Endothelial cell of umbilical vein (primary cell): ENCODE results near the gene TUB. TPM values are rescaled to one million over a fixed set of nuclear protein-coding genes. Genes with fewer than 3 reads are reported as not detected.

ENCODE experiments used
- BruUV-seq: library from RNA; stranded (reverse); fragments of 400-500 nt; replicated peaks from 2 replicates; lab custom pipeline; 2021; lab: Mats Ljungman, UMichigan
- CTCF ChIA-PET: fragments of 300-600, 350-600 bp; sonication (Branson Sonifier 250); formaldehyde crosslinking; loops from one replicate; lab custom pipeline; 2021; ENCODE audit warnings: antibody characterized with exemption, inconsistent platforms; lab: Charles Lee
- POLR2A ChIA-PET: fragments of 300-600, 350-600 bp; sonication (Branson Sonifier 250); formaldehyde crosslinking; loops from one replicate; lab custom pipeline; 2021; ENCODE audit warnings: antibody characterized with exemption, inconsistent platforms; lab: Charles Lee
- DNase-seq: peaks from one replicate; pipeline ENCODE4 v3.0.0-alpha.2; 2011; ENCODE audit warnings: low read depth, low spot score
- FAIRE-seq: peaks from 2 replicates; lab custom pipeline; 2011; peaks lifted over from hg19 to GRCh38; lab: Jason Lieb, UNC
- H2AFZ ChIP-seq: 2 replicates; pipeline ENCODE4 v1.6.0; 2012; ENCODE audit warnings: low read depth, low read length, control low read depth, inconsistent platforms
- H3K27ac ChIP-seq: 2 replicates; pipeline ENCODE4 v1.5.1; 2011; ENCODE audit warnings: low read depth, mild to moderate bottlenecking, control low read depth, low read length, moderate library complexity; ENCODE audit not compliant: insufficient read depth
- H3K27me3 ChIP-seq, 2 experiments: 2 replicates each; pipeline versions ENCODE4 v1.6.0 to v1.6.1; 2011; ENCODE audit warnings: low read length in 2 of 2, mixed read lengths in 1 of 2; ENCODE audit not compliant: control insufficient read depth in 2 of 2, insufficient read depth in 2 of 2
- H3K36me3 ChIP-seq, 2 experiments: 2 replicates in 1 of 2; 3 replicates in 1 of 2; pipeline ENCODE4 v1.5.1; 2011; ENCODE audit warnings: low read length in 2 of 2, mild to moderate bottlenecking in 1 of 2, moderate library complexity in 1 of 2; ENCODE audit not compliant: control insufficient read depth in 2 of 2, insufficient read depth in 2 of 2; ENCODE audit errors: extremely low read depth in 1 of 2
- H3K4me1 ChIP-seq: 3 replicates; pipeline ENCODE4 v1.5.1; 2011; ENCODE audit warnings: mild to moderate bottlenecking, low read length; ENCODE audit not compliant: control insufficient read depth, insufficient read depth; ENCODE audit errors: extremely low read depth
- H3K4me2 ChIP-seq: 2 replicates; pipeline ENCODE4 v1.6.1; 2011; ENCODE audit warnings: low read length, control low read depth, mixed read lengths; ENCODE audit not compliant: insufficient read depth
- H3K4me3 ChIP-seq, 3 experiments: fragments of 200-600 bp in 1 of 3; sonication (generic), shearing (Covaris generic) in 1 of 3; replicated peaks in 1 of 3; 2 replicates each; pipeline ENCODE4 v1.5.1; 2011 to 2016; ENCODE audit warnings: control low read depth in 3 of 3, low read length in 3 of 3, mild to moderate bottlenecking in 2 of 3, inconsistent platforms in 1 of 3, low read depth in 1 of 3, moderate library complexity in 1 of 3; ENCODE audit not compliant: insufficient read depth in 1 of 3
- H3K79me2 ChIP-seq: 2 replicates; pipeline ENCODE4 v1.6.0; 2012; ENCODE audit warnings: low read length, inconsistent platforms; ENCODE audit not compliant: control insufficient read depth, insufficient read depth
- H3K9ac ChIP-seq: replicated peaks from 2 replicates; pipeline ENCODE3; 2011; ENCODE audit warnings: low read length, control low read depth; ENCODE audit not compliant: insufficient read depth; ENCODE audit errors: extremely low read depth
- H3K9me1 ChIP-seq: replicated peaks from 3 replicates; pipeline ENCODE4 v1.6.0; 2011; ENCODE audit warnings: mild to moderate bottlenecking, low read length; ENCODE audit not compliant: control insufficient read depth, insufficient read depth; ENCODE audit errors: extremely low read depth
- H3K9me3 ChIP-seq: replicated peaks from 2 replicates; pipeline ENCODE4 v1.5.1; 2012; ENCODE audit warnings: low read length, inconsistent platforms; ENCODE audit not compliant: control insufficient read depth, insufficient read depth
- H4K20me1 ChIP-seq: replicated peaks from 2 replicates; pipeline ENCODE3; 2011; ENCODE audit warnings: mild to moderate bottlenecking, low read length; ENCODE audit not compliant: control insufficient read depth, insufficient read depth; ENCODE audit errors: extremely low read depth
- EZH2 ChIP-seq: IDR thresholded peaks from 2 replicates; pipeline ENCODE4 v1.6.1; 2012; ENCODE audit warnings: borderline replicate concordance, low read depth, mild to moderate bottlenecking, moderate library complexity, low read length, inconsistent platforms; ENCODE audit not compliant: severe bottlenecking
- FOS ChIP-seq: IDR thresholded peaks from 2 replicates; pipeline ENCODE4 v1.6.1; 2011; ENCODE audit warnings: mild to moderate bottlenecking, low read length, moderate library complexity, borderline replicate concordance; ENCODE audit not compliant: insufficient read depth
- GATA2 ChIP-seq: IDR thresholded peaks from 2 replicates; pipeline ENCODE4 v1.7.0; 2011; ENCODE audit warnings: low read depth, mild to moderate bottlenecking, moderate library complexity, mixed read lengths, low read length; ENCODE audit not compliant: insufficient read length, insufficient read depth
- JUN ChIP-seq: IDR thresholded peaks from 2 replicates; pipeline ENCODE4 v1.6.1; 2011; ENCODE audit warnings: borderline replicate concordance, low read depth; ENCODE audit not compliant: insufficient read length, insufficient read depth
- MAX ChIP-seq: IDR thresholded peaks from 2 replicates; pipeline ENCODE4 v1.6.1; 2011; ENCODE audit not compliant: insufficient read depth, insufficient read length
- MYC ChIP-seq: IDR thresholded peaks from one replicate; pipeline ENCODE4 v1.6.1; 2011; ENCODE audit warnings: mild to moderate bottlenecking, low read depth, low read length
- POLR2A ChIP-seq: IDR thresholded peaks from 2 replicates; pipeline ENCODE4 v1.6.1; 2012; ENCODE audit warnings: low read depth, mild to moderate bottlenecking, control low read depth, low read length
- POLR2AphosphoS5 ChIP-seq: IDR thresholded peaks from 2 replicates; pipeline ENCODE4 v1.6.1; 2012; ENCODE audit warnings: low read depth, mild to moderate bottlenecking, control low read depth, low read length, moderate library complexity; ENCODE audit not compliant: insufficient read depth
- dilution Hi-C: fragments of 300-500 bp; cut with MboI; formaldehyde crosslinking; loops from one replicate; pipeline ENCODE4 v1.15.0; 2019; ENCODE audit warnings: low sequenced_read_pairs; ENCODE audit not compliant: extremely low pct_ligation_motif_present
- intact Hi-C: fragments of 100-400 bp; cut with micrococcal nuclease; formaldehyde crosslinking; loops from one replicate; pipeline ENCODE4 v1.10.0; 2022
- polyA plus RNA-seq, 4 experiments: library from polyadenylated mRNA; depleted of rRNA in 3 of 4; stranded (reverse) in 3 of 4; unstranded in 1 of 4; fragments of >200 nt; gene quantifications; 2 replicates each; pipeline versions ENCODE4 v1.2.1 to v1.2.3, GENCODE V29; 2011 to 2012; ENCODE audit warnings: missing spikeins in 1 of 4
- total RNA-seq: library from RNA; stranded (reverse); gene quantifications from 2 replicates; pipeline ENCODE4 v1.2.3, GENCODE V29; 2021
- TF ChIP-seq, protein P1 (sequence below), 2 donors: IDR thresholded peaks; 1 replicate in 1 of 2; 2 replicates in 1 of 2; pipeline ENCODE4 v1.5.1; 2011; ENCODE audit warnings: low read length in 2 of 2, mild to moderate bottlenecking in 2 of 2, moderate library complexity in 2 of 2, control low read depth in 1 of 2, inconsistent platforms in 1 of 2, low read depth in 1 of 2; ENCODE audit not compliant: insufficient read depth in 1 of 2; ENCODE audit errors: extremely low read depth in 1 of 2

TUB gene
- total and polyA plus RNA-seq, 2 donors (not counting 3 experiments of a cell fraction or from before 2014, with no cell fraction given) = 2.3 to 3.9 TPM

DNA sequence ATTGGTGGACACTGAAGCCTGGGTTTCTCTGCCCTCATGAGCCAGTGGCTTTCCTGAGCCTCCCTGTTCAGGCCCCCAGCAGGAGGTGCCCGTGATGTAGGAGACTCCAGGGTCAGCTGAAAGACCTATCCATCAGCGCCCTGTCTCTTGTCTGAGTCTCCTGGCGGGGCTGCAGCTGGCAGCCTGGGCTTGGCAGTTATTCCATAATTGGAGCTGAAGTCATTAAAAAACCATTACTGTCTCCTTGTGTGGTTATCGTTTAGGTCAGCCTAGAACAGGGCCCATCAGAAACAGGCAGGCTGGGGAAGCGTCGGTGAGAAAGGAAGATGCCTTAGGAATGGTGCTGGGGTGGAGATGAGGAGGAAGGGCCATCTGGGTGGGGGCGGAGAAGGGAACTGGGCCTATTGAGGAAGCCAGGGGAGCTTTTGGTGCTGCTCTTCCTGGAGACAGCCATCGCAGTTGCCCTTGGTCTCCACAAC, 5.0 kb downstream of the TUB start:
- Histone ChIP-seq H3K79me2 (no peaks in the 10 kb centered on the region), H3K27me3 (no peaks in the 10 kb centered on the region), H3K4me3 (no peak overlapping the region), H3K9me3 (no peaks in the 10 kb centered on the region), H2AFZ (no peak overlapping the region), H3K4me1 (peaks cover 6% of the 10 kb centered on the region), H3K9ac (no peak overlapping the region), H3K9me1 (no peaks in the 10 kb centered on the region), H4K20me1 (no peaks in the 10 kb centered on the region), H3K27ac (no peak overlapping the region), H3K4me2 (no peak overlapping the region), H3K36me3 (no peaks in the 10 kb centered on the region)
- CTCF ChIA-PET = interaction anchor here (1.3 to 20.3 kb wide), 4 partner anchors 13 to 78 kb away, joined by 3 to 822 read pairs (median 48); no protein-coding TSS in a partner anchor
- POLR2A ChIA-PET = no interaction called here
- TF ChIP-seq MAX (no peak), GATA2 (no peak), POLR2AphosphoS5 (no peak), EZH2 (no peak), MYC (no peak), FOS (no peak), JUN (no peak), POLR2A (no peak)
- TF ChIP-seq, protein P1, sequence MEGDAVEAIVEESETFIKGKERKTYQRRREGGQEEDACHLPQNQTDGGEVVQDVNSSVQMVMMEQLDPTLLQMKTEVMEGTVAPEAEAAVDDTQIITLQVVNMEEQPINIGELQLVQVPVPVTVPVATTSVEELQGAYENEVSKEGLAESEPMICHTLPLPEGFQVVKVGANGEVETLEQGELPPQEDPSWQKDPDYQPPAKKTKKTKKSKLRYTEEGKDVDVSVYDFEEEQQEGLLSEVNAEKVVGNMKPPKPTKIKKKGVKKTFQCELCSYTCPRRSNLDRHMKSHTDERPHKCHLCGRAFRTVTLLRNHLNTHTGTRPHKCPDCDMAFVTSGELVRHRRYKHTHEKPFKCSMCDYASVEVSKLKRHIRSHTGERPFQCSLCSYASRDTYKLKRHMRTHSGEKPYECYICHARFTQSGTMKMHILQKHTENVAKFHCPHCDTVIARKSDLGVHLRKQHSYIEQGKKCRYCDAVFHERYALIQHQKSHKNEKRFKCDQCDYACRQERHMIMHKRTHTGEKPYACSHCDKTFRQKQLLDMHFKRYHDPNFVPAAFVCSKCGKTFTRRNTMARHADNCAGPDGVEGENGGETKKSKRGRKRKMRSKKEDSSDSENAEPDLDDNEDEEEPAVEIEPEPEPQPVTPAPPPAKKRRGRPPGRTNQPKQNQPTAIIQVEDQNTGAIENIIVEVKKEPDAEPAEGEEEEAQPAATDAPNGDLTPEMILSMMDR (IDR thresholded peaks at IDR 0.05; ENCODE audit: extremely low read depth in 1 of 2, insufficient read depth in 1 of 2, low read depth in 1 of 2, low read length in 2 of 2) = no peak
- intact Hi-C loops = no loop called here
- DNase-seq = no peak
- dilution Hi-C loops = no loop called here
- no peak for FAIRE-seq
- no TSS peak for BruUV-seq
